HCT116 (cell line): ENCODE data around the gene LSS. TPM values are rescaled to one million over a fixed set of nuclear protein-coding genes. Genes with fewer than 3 reads are reported as not detected.

Experiments used
- ATAC-seq: fragments of 200-7000 bp; cut with Tn5 transposase; 2 replicates; pipeline ENCODE4 v1.9.1; 2020; ENCODE audit warnings: mild to moderate bottlenecking, moderate library complexity
- BruUV-seq: library from RNA; stranded (reverse); fragments of 400-500 nt; replicated peaks from 2 replicates; lab custom pipeline; 2021; lab: Mats Ljungman, UMichigan
- CTCF ChIA-PET: fragments of 300-600 bp; sonication (Branson Sonifier 250); formaldehyde crosslinking; loops from one replicate; lab custom pipeline; 2021; ENCODE audit warnings: antibody characterized with exemption; lab: Charles Lee
- POLR2A ChIA-PET: fragments of 300-600, 350-600 bp; sonication (Branson Sonifier 250); formaldehyde crosslinking; loops from one replicate; lab custom pipeline; 2021; ENCODE audit warnings: antibody characterized with exemption; lab: Charles Lee
- RAD21 ChIA-PET, 2 experiments: fragments of 300-600 bp; sonication (Branson Sonifier 250); formaldehyde crosslinking; loops; one replicate each; lab custom pipeline; 2023; ENCODE audit warnings: low total read pairs in 2 of 2; ENCODE audit not compliant: uncharacterized antibody in 2 of 2, unreplicated experiment in 2 of 2, low non-redundant PET in 1 of 2; lab: Charles Lee
- DNase-seq: peaks from one replicate; pipeline ENCODE4 v3.0.0-alpha.2; 2010; ENCODE audit warnings: low read depth, low spot score
- H2AFZ ChIP-seq: fragments of 200-600 bp; shearing (Covaris generic), sonication (generic); 2 replicates; pipeline ENCODE4 v1.6.1; 2017; ENCODE audit warnings: low read depth, mixed run types, mixed read lengths, antibody characterized with exemption, low read length; ENCODE audit not compliant: poor library complexity, severe bottlenecking
- H3K27ac ChIP-seq: 2 replicates; pipeline ENCODE4 v1.5.1; 2012; ENCODE audit warnings: low read depth, low read length
- H3K27me3 ChIP-seq: fragments of 200-600 bp; sonication (generic); 2 replicates; pipeline ENCODE4 v1.6.1; 2016; ENCODE audit warnings: mixed run types, low read length, mixed read lengths; ENCODE audit not compliant: insufficient read depth
- H3K36me3 ChIP-seq, 2 experiments: fragments of 200-500 bp in 1 of 2; fragments of 200-600 bp in 1 of 2; sonication (Bioruptor generic) in 1 of 2; sonication (generic) in 1 of 2; 2 replicates each; pipeline versions ENCODE4 v1.5.1 to v1.6.1; 2014 to 2016; ENCODE audit warnings: low read length in 2 of 2, inconsistent platforms in 1 of 2, mixed read lengths in 1 of 2, mixed run types in 1 of 2; ENCODE audit not compliant: insufficient read depth in 2 of 2, control insufficient read depth in 1 of 2
- H3K4me1 ChIP-seq, 2 experiments: fragments of 200-600 bp in 1 of 2; sonication (generic) in 1 of 2; 2 replicates each; pipeline versions ENCODE4 v1.5.1 to v1.6.1; 2012 to 2017; ENCODE audit warnings: low read length in 2 of 2, inconsistent platforms in 1 of 2, mild to moderate bottlenecking in 1 of 2, mixed read lengths in 1 of 2, mixed run types in 1 of 2, moderate library complexity in 1 of 2; ENCODE audit not compliant: insufficient read depth in 2 of 2, control insufficient read depth in 1 of 2
- H3K4me2 ChIP-seq: fragments of 200-600 bp; sonication (generic); 2 replicates; pipeline ENCODE4 v1.6.1; 2017; ENCODE audit warnings: mixed run types, low read length, mixed read lengths
- H3K4me3 ChIP-seq, 2 experiments: fragments of 200-600 bp in 1 of 2; sonication (generic) in 1 of 2; replicated peaks in 1 of 2; 2 replicates each; pipeline ENCODE4 v1.5.1; 2011 to 2016; ENCODE audit warnings: low read length in 2 of 2, control low read depth in 1 of 2, low read depth in 1 of 2, mild to moderate bottlenecking in 1 of 2, mixed read lengths in 1 of 2, mixed run types in 1 of 2
- H3K79me2 ChIP-seq: fragments of 200-600 bp; sonication (generic); 2 replicates; pipeline ENCODE4 v1.6.1; 2017; ENCODE audit warnings: mild to moderate bottlenecking, mixed run types, low read length, moderate library complexity, mixed read lengths; ENCODE audit not compliant: insufficient read depth
- H3K9ac ChIP-seq: fragments of 200-600 bp; sonication (generic); 2 replicates; pipeline ENCODE4 v1.6.1; 2016; ENCODE audit warnings: low read length, mixed read lengths
- H3K9me2 ChIP-seq: fragments of 200-600 bp; sonication (generic), shearing (Covaris generic); 2 replicates; pipeline ENCODE4 v1.6.1; 2017; ENCODE audit warnings: mixed run types, mild to moderate bottlenecking, moderate library complexity; ENCODE audit not compliant: insufficient read depth
- H3K9me3 ChIP-seq, 2 experiments: fragments of 200-500 bp in 1 of 2; fragments of 200-600 bp in 1 of 2; sonication (Bioruptor generic) in 1 of 2; sonication (generic) in 1 of 2; 2 replicates each; pipeline ENCODE4 v1.6.1; 2014 to 2017; ENCODE audit warnings: low read length in 2 of 2, mixed read lengths in 2 of 2, inconsistent platforms in 1 of 2, low read depth in 1 of 2, mild to moderate bottlenecking in 1 of 2, mixed run types in 1 of 2, moderate library complexity in 1 of 2; ENCODE audit not compliant: control insufficient read depth in 1 of 2, insufficient read depth in 1 of 2
- H4K20me1 ChIP-seq: fragments of 200-600 bp; sonication (generic), shearing (Covaris generic); 2 replicates; pipeline ENCODE4 v1.6.1; 2017; ENCODE audit warnings: mixed run types, mild to moderate bottlenecking, moderate library complexity; ENCODE audit not compliant: insufficient read depth
- CEBPB ChIP-seq: IDR thresholded peaks from 2 replicates; pipeline ENCODE4 v1.6.1; 2012; ENCODE audit warnings: low read depth
- ELF1 ChIP-seq: IDR thresholded peaks from 2 replicates; pipeline ENCODE4 v1.6.1; 2012; ENCODE audit warnings: low read depth, borderline replicate concordance
- EZH2 ChIP-seq: fragments of 200-600 bp; sonication (generic); IDR thresholded peaks from 2 replicates; pipeline ENCODE4 v1.6.1; 2017; ENCODE audit warnings: antibody characterized with exemption, mixed run types
- EZH2phosphoT487 ChIP-seq: fragments of 200-600 bp; IDR thresholded peaks from 2 replicates; pipeline ENCODE4 v1.6.1; 2018; ENCODE audit warnings: antibody characterized with exemption, borderline replicate concordance
- JUND ChIP-seq: IDR thresholded peaks from 2 replicates; pipeline ENCODE4 v1.6.1; 2012
- POLR2A ChIP-seq: IDR thresholded peaks from 2 replicates; pipeline ENCODE4 v1.7.0; 2011; ENCODE audit warnings: borderline replicate concordance; ENCODE audit not compliant: insufficient read depth, insufficient read length; ENCODE audit errors: extremely low read depth
- POLR2AphosphoS5 ChIP-seq: IDR thresholded peaks from 2 replicates; pipeline ENCODE4 v1.6.1; 2011; ENCODE audit warnings: mild to moderate bottlenecking, low read depth, low read length, moderate library complexity
- SP1 ChIP-seq: IDR thresholded peaks from 2 replicates; pipeline ENCODE4 v1.6.1; 2012; ENCODE audit warnings: low read depth
- ZFX ChIP-seq: fragments of 450-650 bp; IDR thresholded peaks from 2 replicates; pipeline ENCODE4 v1.6.1; 2017
- ZNF274 ChIP-seq: fragments of 200-500 bp; sonication (Bioruptor generic); IDR thresholded peaks from 2 replicates; pipeline ENCODE4 v1.6.1; 2014; ENCODE audit warnings: mild to moderate bottlenecking, low read depth, low read length, inconsistent platforms
- intact Hi-C: fragments of 100-400 bp; cut with micrococcal nuclease; formaldehyde crosslinking; loops from 2 replicates; pipeline ENCODE4 v1.10.0; 2022
- total RNA-seq: library from RNA; stranded (reverse); gene quantifications from one replicate; pipeline ENCODE4 v1.2.1, GENCODE V29; 2021; ENCODE audit not compliant: unreplicated experiment
- TF ChIP-seq, protein P1 (sequence below): IDR thresholded peaks from 2 replicates; pipeline ENCODE4 v1.6.1; 2011; ENCODE audit warnings: mild to moderate bottlenecking, low read length, moderate library complexity; ENCODE audit not compliant: insufficient replicate concordance; ENCODE audit errors: extremely low read depth
- TF ChIP-seq, protein P2 (sequence below): IDR thresholded peaks from 2 replicates; pipeline ENCODE4 v1.6.1; 2012

The LSS gene
- total RNA-seq, 1 experiment from 2014 or later: 44.7 TPM

DNA sequence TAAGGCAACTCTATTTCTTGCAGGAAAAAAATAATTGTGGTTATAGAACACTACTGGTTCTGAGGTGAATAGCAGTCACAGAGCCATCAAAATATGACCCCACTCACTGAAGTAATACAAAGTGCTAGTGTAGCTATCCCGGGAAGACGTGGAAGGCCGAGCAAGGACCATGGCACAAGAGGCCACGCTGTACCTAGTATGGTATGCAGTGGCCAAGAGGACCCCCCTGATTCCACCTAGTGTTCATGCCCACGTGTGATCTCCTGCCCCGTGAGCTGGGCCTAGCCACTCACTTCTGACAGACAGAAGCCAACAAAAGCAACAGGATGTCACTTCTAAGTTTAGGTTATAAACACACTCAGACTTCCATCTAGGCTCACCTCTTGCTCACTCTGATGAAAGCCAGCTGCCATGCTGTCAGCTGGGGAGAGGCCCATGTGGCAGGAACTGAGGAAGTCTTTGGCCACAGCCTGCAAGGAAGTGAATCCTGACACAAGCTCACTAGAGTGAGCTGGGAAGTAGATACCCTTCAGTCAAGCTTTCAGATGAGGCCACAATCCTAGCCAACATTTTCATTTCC is 21.7 kb upstream of the LSS start:
- Histone ChIP-seq H3K79me2 (peaks cover 11% of the 10 kb centered on the region), H3K4me1 (no peaks in the 10 kb centered on the region), H3K9me2 (no peaks in the 10 kb centered on the region), H4K20me1 (no peaks in the 10 kb centered on the region), H3K9ac (no peak overlapping the region), H3K4me2 (no peak overlapping the region), H3K4me3 (no peak overlapping the region), H3K36me3 (peaks cover 41 to 70% of the 10 kb centered on the region in 2 experiments), H3K27ac (no peak overlapping the region), H2AFZ (no peak overlapping the region), H3K27me3 (no peaks in the 10 kb centered on the region), H3K9me3 (no peaks in the 10 kb centered on the region)
- intact Hi-C loops: no loop called here
- POLR2A ChIA-PET: no interaction called here
- DNase-seq (no peak), ATAC-seq (no peak)
- TF ChIP-seq ZFX (0 out of 2 replicates have a peak, but pooled peaks have one; percentile 11), POLR2AphosphoS5 (no peak)
- TF ChIP-seq, protein P1, sequence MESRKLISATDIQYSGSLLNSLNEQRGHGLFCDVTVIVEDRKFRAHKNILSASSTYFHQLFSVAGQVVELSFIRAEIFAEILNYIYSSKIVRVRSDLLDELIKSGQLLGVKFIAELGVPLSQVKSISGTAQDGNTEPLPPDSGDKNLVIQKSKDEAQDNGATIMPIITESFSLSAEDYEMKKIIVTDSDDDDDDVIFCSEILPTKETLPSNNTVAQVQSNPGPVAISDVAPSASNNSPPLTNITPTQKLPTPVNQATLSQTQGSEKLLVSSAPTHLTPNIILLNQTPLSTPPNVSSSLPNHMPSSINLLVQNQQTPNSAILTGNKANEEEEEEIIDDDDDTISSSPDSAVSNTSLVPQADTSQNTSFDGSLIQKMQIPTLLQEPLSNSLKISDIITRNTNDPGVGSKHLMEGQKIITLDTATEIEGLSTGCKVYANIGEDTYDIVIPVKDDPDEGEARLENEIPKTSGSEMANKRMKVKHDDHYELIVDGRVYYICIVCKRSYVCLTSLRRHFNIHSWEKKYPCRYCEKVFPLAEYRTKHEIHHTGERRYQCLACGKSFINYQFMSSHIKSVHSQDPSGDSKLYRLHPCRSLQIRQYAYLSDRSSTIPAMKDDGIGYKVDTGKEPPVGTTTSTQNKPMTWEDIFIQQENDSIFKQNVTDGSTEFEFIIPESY: no peak
- RAD21 ChIA-PET: no interaction called here
- BruUV-seq: no TSS peak
- CTCF ChIA-PET: no interaction called here

- H3K4me2 ChIP-seq: no peak overlapping the region
- intact Hi-C loops: no loop called here
- ChIA-PET RAD21 (no interaction called here), CTCF (no interaction called here), POLR2A (no interaction called here)
- H4K20me1 ChIP-seq: no peaks in the 10 kb centered on the region
- BruUV-seq: no TSS peak
- H2AFZ ChIP-seq: no peak overlapping the region
- no peaks in the 10 kb centered on the region for H3K9me3 ChIP-seq
- peaks cover 53 to 74% of the 10 kb centered on the region in 2 experiments for H3K36me3 ChIP-seq
- no peaks in the 10 kb centered on the region for H3K27me3 ChIP-seq
- no peak overlapping the region for H3K27ac ChIP-seq
- no peaks in the 10 kb centered on the region for H3K4me1 ChIP-seq
- H3K9me2 ChIP-seq: no peaks in the 10 kb centered on the region
- peaks cover 11% of the 10 kb centered on the region for H3K79me2 ChIP-seq
- no peak for ATAC-seq
- H3K4me3 ChIP-seq: no peak overlapping the region
- no peak overlapping the region for H3K9ac ChIP-seq
- no peak for DNase-seq
- TF ChIP-seq CEBPB: no peak
- TF ChIP-seq POLR2A: no peak
- TF ChIP-seq JUND: no peak
- no peak for TF ChIP-seq ZFX
- TF ChIP-seq EZH2phosphoT487: no peak
- no peak for TF ChIP-seq ELF1
- TF ChIP-seq, protein P1: no peak
- no peak for TF ChIP-seq EZH2
- no peak for TF ChIP-seq ZNF274
- TF ChIP-seq SP1: no peak
- TF ChIP-seq, protein P2, sequence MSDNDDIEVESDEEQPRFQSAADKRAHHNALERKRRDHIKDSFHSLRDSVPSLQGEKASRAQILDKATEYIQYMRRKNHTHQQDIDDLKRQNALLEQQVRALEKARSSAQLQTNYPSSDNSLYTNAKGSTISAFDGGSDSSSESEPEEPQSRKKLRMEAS: no peak
These were observed 20.3 kb upstream of the LSS start for GRCh38 chr21:46248827-46249226.
